ENCODE results near the gene SASH1. TPM values are rescaled to one million over a fixed set of nuclear protein-coding genes. Genes with fewer than 3 reads are reported as not detected.

Gene SASH1
- total RNA-seq, 3 donors from 2014 or later: 107 to 304 (median 145) TPM

GRCh38 chr6:148447521-148448230, 105.0 kb downstream of the SASH1 start:
- DNase-seq (ENCODE audit: low spot score in 2 of 2): no peak
- peak overlapping the region in 1 of 2 donors; percentile 19 for H3K27ac ChIP-seq
- H3K36me3 ChIP-seq: no peaks in the 10 kb centered on the region
- H3K9me3 ChIP-seq: no peaks in the 10 kb centered on the region
- no peaks in the 10 kb centered on the region for H3K27me3 ChIP-seq
- H3K4me3 ChIP-seq: no peak overlapping the region
- no peak for TF ChIP-seq POLR2AphosphoS5 (IDR thresholded peaks at IDR 0.05)
- no peak for TF ChIP-seq CTCF (IDR thresholded peaks at IDR 0.05)
- no peak for TF ChIP-seq POLR2A (IDR thresholded peaks at IDR 0.05)
- intact Hi-C loops (cut with DNase I; ENCODE audit: low total_unique reads): no loop called here
- H3K4me1 ChIP-seq: no peaks in the 10 kb centered on the region

- Histone ChIP-seq H3K27ac (peak overlapping the region in 1 of 2 donors; percentile 43), H3K9me3 (no peaks in the 10 kb centered on the region), H3K36me3 (no peaks in the 10 kb centered on the region), H3K4me1 (no peaks in the 10 kb centered on the region), H3K27me3 (no peaks in the 10 kb centered on the region), H3K4me3 (no peak overlapping the region)
- DNase-seq (ENCODE audit: low spot score in 2 of 2): no peak
- no peak for TF ChIP-seq POLR2AphosphoS5 (IDR thresholded peaks at IDR 0.05)
- no peak for TF ChIP-seq POLR2A (IDR thresholded peaks at IDR 0.05)
- no peak for TF ChIP-seq CTCF (IDR thresholded peaks at IDR 0.05)
- intact Hi-C loops (cut with DNase I; ENCODE audit: low total_unique reads): no loop called here
Measured at GRCh38 chr6:148448369-148449012, 105.9 kb downstream of the SASH1 start.

GRCh38 chr6:148450866-148451265, 108.2 kb downstream of the SASH1 start:
- peak overlapping the region in 1 of 2 donors; percentile 19 for H3K27ac ChIP-seq
- intact Hi-C loops (cut with DNase I; ENCODE audit: low total_unique reads): no loop called here
- TF ChIP-seq CTCF (IDR thresholded peaks at IDR 0.05): no peak
- no peak for TF ChIP-seq POLR2A (IDR thresholded peaks at IDR 0.05)
- TF ChIP-seq POLR2AphosphoS5 (IDR thresholded peaks at IDR 0.05): no peak

GRCh38 chr6:148451690-148452089, 109.1 kb downstream of the SASH1 start:
- Histone ChIP-seq H3K4me1 (no peaks in the 10 kb centered on the region), H3K36me3 (no peaks in the 10 kb centered on the region), H3K27ac (peak overlapping the region in 1 of 2 donors; percentile 48), H3K27me3 (no peaks in the 10 kb centered on the region), H3K9me3 (no peaks in the 10 kb centered on the region), H3K4me3 (no peak overlapping the region)
- intact Hi-C loops (cut with DNase I; ENCODE audit: low total_unique reads): no loop called here
- no peak for TF ChIP-seq CTCF (IDR thresholded peaks at IDR 0.05)
- no peak for TF ChIP-seq POLR2A (IDR thresholded peaks at IDR 0.05)
- peak in 2 of 3 donors; percentile 37 to 53 for TF ChIP-seq POLR2AphosphoS5 (IDR thresholded peaks at IDR 0.05)
- no peak for DNase-seq (ENCODE audit: low spot score in 2 of 2)

More at GRCh38 chr6:148450866-148451265, 108.2 kb downstream of the SASH1 start:
- Histone ChIP-seq H3K36me3 (no peaks in the 10 kb centered on the region), H3K4me3 (no peak overlapping the region), H3K9me3 (no peaks in the 10 kb centered on the region), H3K27me3 (no peaks in the 10 kb centered on the region), H3K4me1 (no peaks in the 10 kb centered on the region)
- DNase-seq (ENCODE audit: low spot score in 2 of 2): no peak

GRCh38 chr6:148452876-148453275, 110.2 kb downstream of the SASH1 start:
- no peak for DNase-seq (ENCODE audit: low spot score in 2 of 2)
- Histone ChIP-seq H3K9me3 (no peaks in the 10 kb centered on the region), H3K4me3 (no peak overlapping the region), H3K4me1 (no peaks in the 10 kb centered on the region), H3K36me3 (no peaks in the 10 kb centered on the region), H3K27me3 (no peaks in the 10 kb centered on the region), H3K27ac (no peak overlapping the region)
- intact Hi-C loops (cut with DNase I; ENCODE audit: low total_unique reads): no loop called here
- TF ChIP-seq CTCF (IDR thresholded peaks at IDR 0.05) (no peak), POLR2A (IDR thresholded peaks at IDR 0.05) (no peak), POLR2AphosphoS5 (IDR thresholded peaks at IDR 0.05) (no peak)
